PC-9 (cell line): ENCODE data around the gene VENTX.

Experiments used
- CTCF ChIP-seq: fragments of 200-600 bp; sonication (generic); conservative IDR thresholded peaks from 2 replicates; pipeline ENCODE4 v1.6.1; 2017; ENCODE audit warnings: mixed run types, antibody characterized with exemption, mild to moderate bottlenecking, moderate library complexity
- EZH2 ChIP-seq: fragments of 200-600 bp; sonication (generic); IDR thresholded peaks from 2 replicates; pipeline ENCODE4 v1.8.0; 2017; ENCODE audit warnings: antibody characterized with exemption, low read depth

- TF ChIP-seq CTCF (no peak), EZH2 (no peak)
These were observed 7.1 kb upstream of the VENTX start for GRCh38 chr10:133230387-133231195.
